Hepatocyte (in vitro differentiated cells): ENCODE results near the gene COX7A2.

Experiments used
- EZH2 ChIP-seq: fragments of 200-600 bp; sonication (generic); IDR thresholded peaks from 2 replicates; pipeline ENCODE4 v1.6.1; 2016; ENCODE audit warnings: antibody characterized with exemption, mild to moderate bottlenecking, borderline replicate concordance
- EZH2phosphoT487 ChIP-seq: fragments of 200-600 bp; sonication (generic); IDR thresholded peaks from one replicate; pipeline ENCODE4 v1.6.1; 2018; ENCODE audit warnings: antibody characterized with exemption, mild to moderate bottlenecking, low read depth, moderate library complexity; ENCODE audit not compliant: unreplicated experiment, severe bottlenecking
- TF ChIP-seq, protein P1 (sequence below): fragments of 200-600 bp; sonication (generic); IDR thresholded peaks from 2 replicates; pipeline ENCODE4 v1.5.1; 2016; ENCODE audit warnings: antibody characterized with exemption, mild to moderate bottlenecking; ENCODE audit not compliant: poor library complexity

DNA sequence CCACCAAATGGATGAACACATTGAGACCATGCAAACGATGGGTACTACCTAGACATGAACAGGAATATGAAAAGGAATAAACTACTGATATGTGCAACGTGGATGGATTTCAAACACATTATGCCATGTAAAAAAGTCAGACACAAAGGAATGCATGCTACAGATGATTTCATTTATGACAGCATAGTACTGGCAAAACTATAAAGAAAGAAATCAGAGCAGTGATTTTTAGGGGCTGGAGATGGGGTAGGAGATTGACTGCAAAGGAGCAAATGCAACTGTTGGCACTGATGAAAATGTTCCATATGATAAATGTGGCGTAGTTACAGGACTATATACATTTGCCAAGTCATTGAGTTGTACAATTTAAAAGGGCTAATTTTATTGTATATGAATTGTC lies 24.3 kb downstream of the COX7A2 start:
- TF ChIP-seq, protein P1, sequence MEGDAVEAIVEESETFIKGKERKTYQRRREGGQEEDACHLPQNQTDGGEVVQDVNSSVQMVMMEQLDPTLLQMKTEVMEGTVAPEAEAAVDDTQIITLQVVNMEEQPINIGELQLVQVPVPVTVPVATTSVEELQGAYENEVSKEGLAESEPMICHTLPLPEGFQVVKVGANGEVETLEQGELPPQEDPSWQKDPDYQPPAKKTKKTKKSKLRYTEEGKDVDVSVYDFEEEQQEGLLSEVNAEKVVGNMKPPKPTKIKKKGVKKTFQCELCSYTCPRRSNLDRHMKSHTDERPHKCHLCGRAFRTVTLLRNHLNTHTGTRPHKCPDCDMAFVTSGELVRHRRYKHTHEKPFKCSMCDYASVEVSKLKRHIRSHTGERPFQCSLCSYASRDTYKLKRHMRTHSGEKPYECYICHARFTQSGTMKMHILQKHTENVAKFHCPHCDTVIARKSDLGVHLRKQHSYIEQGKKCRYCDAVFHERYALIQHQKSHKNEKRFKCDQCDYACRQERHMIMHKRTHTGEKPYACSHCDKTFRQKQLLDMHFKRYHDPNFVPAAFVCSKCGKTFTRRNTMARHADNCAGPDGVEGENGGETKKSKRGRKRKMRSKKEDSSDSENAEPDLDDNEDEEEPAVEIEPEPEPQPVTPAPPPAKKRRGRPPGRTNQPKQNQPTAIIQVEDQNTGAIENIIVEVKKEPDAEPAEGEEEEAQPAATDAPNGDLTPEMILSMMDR, result no peak
- no peak for TF ChIP-seq EZH2
- no peak for TF ChIP-seq EZH2phosphoT487
